ENCODE results near the gene TOB2. TPM values are rescaled to one million over a fixed set of nuclear protein-coding genes. Genes with fewer than 3 reads are reported as not detected.
"Not testable (repeated sequence)": the region's sequence is repeated elsewhere in the genome, so short reads cannot be mapped to it uniquely, and the experiment has no call there.

The TOB2 gene
- total and polyA plus RNA-seq, 2 donors from 2014 or later = 20.8 to 54.3 TPM

- Histone ChIP-seq H3K4me3 (ENCODE audit: low read length in 3 of 3) (no peak overlapping the region), H3K36me3 (ENCODE audit: control insufficient read depth in 2 of 3, insufficient read depth in 3 of 3, low read length in 3 of 3) (peaks cover 0 to 4% (median 1%) of the 10 kb centered on the region in 3 donors), H3K4me1 (ENCODE audit: control insufficient read depth in 2 of 3, insufficient read depth in 2 of 3, low read depth in 1 of 3, low read length in 3 of 3) (peaks cover 0 to 13% (median 11%) of the 10 kb centered on the region in 3 donors), H3K27me3 (ENCODE audit: control insufficient read depth, insufficient read depth, low read length) (no peaks in the 10 kb centered on the region), H3K27ac (ENCODE audit: low read depth in 2 of 2, low read length in 2 of 2) (no peak overlapping the region), H3K9ac (ENCODE audit: low read length in 3 of 3) (no peak overlapping the region), H3K9me3 (ENCODE audit: control insufficient read depth in 2 of 3, insufficient read depth in 1 of 3, low read length in 3 of 3) (no peaks in the 10 kb centered on the region)
- intact Hi-C loops (cut with DNase I) = loop anchor here (5.0 kb wide), 1 partner anchor 114 kb away; no protein-coding TSS in a partner anchor
- FAIRE-seq = no peak
- peak; percentile 81 to 94 (median 86) for DNase-seq
- peak; percentile 98 for TF ChIP-seq CTCF (IDR thresholded peaks at IDR 0.05; ENCODE audit: borderline replicate concordance, extremely low read depth, insufficient read depth)
Observed at GRCh38 chr22:41403532-41404318, 42.9 kb downstream of the TOB2 start.

- H3K9me3 ChIP-seq (ENCODE audit: control insufficient read depth in 2 of 3, insufficient read depth in 1 of 3, low read length in 3 of 3); H3K4me3 ChIP-seq (ENCODE audit: low read length in 3 of 3); H3K9ac ChIP-seq (ENCODE audit: low read length in 3 of 3); H3K27ac ChIP-seq (ENCODE audit: low read depth in 2 of 2, low read length in 2 of 2); FAIRE-seq; H3K36me3 ChIP-seq (ENCODE audit: control insufficient read depth in 2 of 3, insufficient read depth in 3 of 3, low read length in 3 of 3); DNase-seq; H3K27me3 ChIP-seq (ENCODE audit: control insufficient read depth, insufficient read depth, low read length): not testable (repeated sequence)
- intact Hi-C loops (cut with DNase I) = loop anchor here (5.0 kb wide), 1 partner anchor 114 kb away; no protein-coding TSS in a partner anchor
- peaks cover 0 to 13% (median 11%) of the 10 kb centered on the region in 3 donors for H3K4me1 ChIP-seq (ENCODE audit: control insufficient read depth in 2 of 3, insufficient read depth in 2 of 3, low read depth in 1 of 3, low read length in 3 of 3)
Observed at GRCh38 chr22:41402851-41403250, 43.8 kb downstream of the TOB2 start.

GRCh38 chr22:41401781-41402648 is 44.6 kb downstream of the TOB2 start:
- Histone ChIP-seq H3K27me3 (ENCODE audit: control insufficient read depth, insufficient read depth, low read length) (no peaks in the 10 kb centered on the region), H3K36me3 (ENCODE audit: control insufficient read depth in 2 of 3, insufficient read depth in 3 of 3, low read length in 3 of 3) (peaks cover 0 to 15% (median 10%) of the 10 kb centered on the region in 3 donors), H3K27ac (ENCODE audit: low read depth in 2 of 2, low read length in 2 of 2) (peak overlapping the region; percentile 68 to 78), H3K4me1 (ENCODE audit: control insufficient read depth in 2 of 3, insufficient read depth in 2 of 3, low read depth in 1 of 3, low read length in 3 of 3) (peaks cover 0 to 13% (median 11%) of the 10 kb centered on the region in 3 donors), H3K9ac (ENCODE audit: low read length in 3 of 3) (peak overlapping the region in 1 of 3 donors; percentile 40), H3K9me3 (ENCODE audit: control insufficient read depth in 2 of 3, insufficient read depth in 1 of 3, low read length in 3 of 3) (no peaks in the 10 kb centered on the region), H3K4me3 (ENCODE audit: low read length in 3 of 3) (no peak overlapping the region)
- DNase-seq (peak in 2 of 5 donors; percentile 41 to 84), FAIRE-seq (no peak)
- intact Hi-C loops (cut with DNase I) = loop anchor here (5.0 kb wide), 1 partner anchor 115 kb away; no protein-coding TSS in a partner anchor
- no peak for TF ChIP-seq CTCF (IDR thresholded peaks at IDR 0.05; ENCODE audit: borderline replicate concordance, extremely low read depth, insufficient read depth)

Measured in kidney (tissue), 14 donors.